Stomach (tissue), 9 donors: Measurements from ENCODE around the gene PRKRIP1. TPM values are rescaled to one million over a fixed set of nuclear protein-coding genes. Genes with fewer than 3 reads are reported as not detected.
"Not testable (repeated sequence)": the region's sequence is repeated elsewhere in the genome, so short reads cannot be mapped to it uniquely, and the experiment has no call there.

Experiments used
- DNase-seq, 2 donors: peaks; one replicate each; pipeline versions ENCODE4 v3.0.0 to v3.0.0-alpha.2; 2013 to 2019
- H3K27ac ChIP-seq, 5 donors: fragments of 200-600 bp in 4 of 5; sonication (generic) in 4 of 5; one replicate each; pipeline ENCODE4 v1.5.1; 2013 to 2019; ENCODE audit warnings: mild to moderate bottlenecking in 1 of 5, moderate library complexity in 1 of 5
- H3K27me3 ChIP-seq, 3 donors: fragments of 200-600 bp; sonication (generic); one replicate each; pipeline ENCODE4 v1.5.1; 2017 to 2019; ENCODE audit warnings: mixed run types in 1 of 3
- H3K36me3 ChIP-seq, 4 donors: fragments of 200-600 bp; sonication (generic); 1 replicate in 3 of 4; 2 replicates in 1 of 4; pipeline ENCODE4 v1.5.1; 2016 to 2019
- H3K4me1 ChIP-seq, 4 donors: fragments of 200-600 bp; sonication (generic); one replicate each; pipeline ENCODE4 v1.5.1; 2016 to 2019
- H3K4me3 ChIP-seq, 4 donors: fragments of 200-600 bp; sonication (generic) in 3 of 4; one replicate each; pipeline ENCODE4 v1.5.1; 2016 to 2019; ENCODE audit warnings: mild to moderate bottlenecking in 1 of 4
- H3K9me3 ChIP-seq, 4 donors: fragments of 200-600 bp; sonication (generic); one replicate each; pipeline ENCODE4 v1.5.1; 2016 to 2019
- EP300 ChIP-seq: sonication (generic); formaldehyde crosslinking; IDR thresholded peaks from one replicate; pipeline ENCODE4 v1.6.1; 2017; ENCODE audit warnings: antibody characterized with exemption
- POLR2A ChIP-seq, 4 donors: fragments of 450-650 bp; IDR thresholded peaks; one replicate each; pipeline ENCODE4 v1.6.1; 2016; ENCODE audit warnings: antibody characterized with exemption in 4 of 4, control low read depth in 2 of 4, mild to moderate bottlenecking in 1 of 4, moderate library complexity in 1 of 4
- POLR2AphosphoS5 ChIP-seq, 3 donors: sonication (generic); formaldehyde crosslinking; IDR thresholded peaks; one replicate each; pipeline ENCODE4 v1.6.1; 2016; ENCODE audit warnings: antibody characterized with exemption in 3 of 3
- WGBS, 5 donors: extraction: QIAGEN DNeasy Blood & Tissue Kit in 3 of 5; methylation state at CpG; one replicate each; pipeline versions ENCODE4 v1.1.5 to v1.1.7; 2013 to 2018; 5-methylcytosine and 5-hydroxymethylcytosine counted together
- intact Hi-C: fragments of 100-400 bp; cut with DNase I; formaldehyde crosslinking; loops from one replicate; pipeline ENCODE4 v1.15.1; 2023; ENCODE audit warnings: low total_unique reads
- polyA plus RNA-seq, 3 donors: library from polyadenylated mRNA; stranded (reverse); fragments of 200-250 nt; gene quantifications; one replicate each; pipeline ENCODE4 v1.2.3, GENCODE V29; 2013
- total RNA-seq, 5 donors: library from RNA; depleted of rRNA; stranded (reverse); fragments of >200 nt; gene quantifications; one replicate each; pipeline versions ENCODE4 v1.1.0 to v1.2.3, GENCODE V29; 2014 to 2016
- TF ChIP-seq, protein P1 (sequence below), 7 experiments: fragments of 450-650 bp in 4 of 7; fragments of 200-600 bp in 3 of 7; sonication (generic) in 3 of 7; IDR thresholded peaks; one replicate each; pipeline ENCODE4 v1.5.1; 2016 to 2019; ENCODE audit warnings: antibody characterized with exemption in 7 of 7, control low read depth in 2 of 7, mild to moderate bottlenecking in 1 of 7
- donor health status: healthy with polysubstance abuse.
- donor health status: Bipolar disorder and iron deficiency.
- donor health status: healthy.

The PRKRIP1 gene
- total and polyA plus RNA-seq, 8 donors, result 23.5 to 92.7 (median 30.0) TPM

DNA sequence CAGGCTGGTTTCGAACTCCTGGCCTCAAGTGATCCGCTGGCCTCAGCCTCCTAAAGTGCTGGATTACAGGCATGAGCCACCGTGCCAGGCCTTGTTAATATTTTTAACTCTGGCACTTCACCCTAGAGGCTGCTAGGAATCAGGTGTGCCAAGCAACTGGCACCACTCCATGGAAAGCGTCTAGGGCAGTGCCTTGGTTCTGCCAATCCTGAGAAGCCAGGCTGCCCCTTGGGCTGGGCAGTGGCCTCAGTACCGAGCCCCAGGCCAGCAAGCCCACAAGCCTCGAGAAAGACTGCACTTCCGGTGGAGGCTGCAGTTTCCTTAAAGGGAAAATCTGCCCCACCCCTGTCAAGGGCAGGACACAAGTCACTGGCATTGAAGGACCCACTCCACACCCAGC is 57.2 kb downstream of the PRKRIP1 start:
- 48 to 71% (median 58%) methylated on average over 7 of the region's 7 CpGs for WGBS, 5 donors
- H3K27ac ChIP-seq, result no peak overlapping the region
- peaks cover 16 to 40% (median 32%) of the 10 kb centered on the region in 4 donors for H3K36me3 ChIP-seq
- TF ChIP-seq EP300 (no peak), POLR2A (IDR thresholded peaks at IDR 0.05) (no peak), POLR2AphosphoS5 (IDR thresholded peaks at IDR 0.05) (no peak)
- TF ChIP-seq, protein P1, sequence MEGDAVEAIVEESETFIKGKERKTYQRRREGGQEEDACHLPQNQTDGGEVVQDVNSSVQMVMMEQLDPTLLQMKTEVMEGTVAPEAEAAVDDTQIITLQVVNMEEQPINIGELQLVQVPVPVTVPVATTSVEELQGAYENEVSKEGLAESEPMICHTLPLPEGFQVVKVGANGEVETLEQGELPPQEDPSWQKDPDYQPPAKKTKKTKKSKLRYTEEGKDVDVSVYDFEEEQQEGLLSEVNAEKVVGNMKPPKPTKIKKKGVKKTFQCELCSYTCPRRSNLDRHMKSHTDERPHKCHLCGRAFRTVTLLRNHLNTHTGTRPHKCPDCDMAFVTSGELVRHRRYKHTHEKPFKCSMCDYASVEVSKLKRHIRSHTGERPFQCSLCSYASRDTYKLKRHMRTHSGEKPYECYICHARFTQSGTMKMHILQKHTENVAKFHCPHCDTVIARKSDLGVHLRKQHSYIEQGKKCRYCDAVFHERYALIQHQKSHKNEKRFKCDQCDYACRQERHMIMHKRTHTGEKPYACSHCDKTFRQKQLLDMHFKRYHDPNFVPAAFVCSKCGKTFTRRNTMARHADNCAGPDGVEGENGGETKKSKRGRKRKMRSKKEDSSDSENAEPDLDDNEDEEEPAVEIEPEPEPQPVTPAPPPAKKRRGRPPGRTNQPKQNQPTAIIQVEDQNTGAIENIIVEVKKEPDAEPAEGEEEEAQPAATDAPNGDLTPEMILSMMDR (IDR thresholded peaks at IDR 0.05), result no peak
- peaks cover 0 to 5% (median 0%) of the 10 kb centered on the region in 4 donors for H3K4me1 ChIP-seq
- no peak for DNase-seq
- H3K27me3 ChIP-seq, result no peaks in the 10 kb centered on the region
- intact Hi-C loops, result no loop called here
- no peak overlapping the region for H3K4me3 ChIP-seq
- no peaks in the 10 kb centered on the region for H3K9me3 ChIP-seq

DNA sequence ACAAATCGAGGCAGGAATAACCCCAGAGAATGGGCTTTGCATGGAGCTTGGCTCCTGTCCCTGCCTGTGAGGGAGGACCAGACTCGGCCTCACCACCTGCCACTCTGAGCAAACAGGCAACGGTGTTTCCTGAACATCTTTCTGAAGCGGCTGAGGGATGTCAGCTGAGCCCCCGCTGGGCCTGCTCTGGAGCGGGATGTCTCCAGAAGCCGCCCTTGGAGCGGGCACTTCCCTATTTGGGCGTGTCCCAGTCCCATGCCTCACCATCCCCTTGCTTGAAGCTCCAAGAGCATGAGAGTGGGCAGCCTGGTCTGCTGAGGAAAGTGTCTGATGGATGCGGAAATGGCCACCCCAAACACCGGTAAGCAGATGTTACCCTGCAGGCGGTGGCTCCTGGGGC is 58.3 kb downstream of the PRKRIP1 start:
- Histone ChIP-seq H3K36me3 (peaks cover 24 to 47% (median 44%) of the 10 kb centered on the region in 4 donors), H3K4me3 (no peak overlapping the region), H3K9me3 (no peaks in the 10 kb centered on the region), H3K27ac (no peak overlapping the region), H3K4me1 (peaks cover 0 to 5% (median 0%) of the 10 kb centered on the region in 4 donors), H3K27me3 (no peaks in the 10 kb centered on the region)
- no peak for DNase-seq
- intact Hi-C loops, result no loop called here
- TF ChIP-seq POLR2AphosphoS5 (IDR thresholded peaks at IDR 0.05) (no peak), POLR2A (IDR thresholded peaks at IDR 0.05) (no peak), EP300 (no peak)
- TF ChIP-seq, protein P1 (IDR thresholded peaks at IDR 0.05), result no peak
- WGBS, 5 donors, result 63 to 78% (median 69%) methylated on average over 5 to 12 of the region's 12 CpGs

DNA sequence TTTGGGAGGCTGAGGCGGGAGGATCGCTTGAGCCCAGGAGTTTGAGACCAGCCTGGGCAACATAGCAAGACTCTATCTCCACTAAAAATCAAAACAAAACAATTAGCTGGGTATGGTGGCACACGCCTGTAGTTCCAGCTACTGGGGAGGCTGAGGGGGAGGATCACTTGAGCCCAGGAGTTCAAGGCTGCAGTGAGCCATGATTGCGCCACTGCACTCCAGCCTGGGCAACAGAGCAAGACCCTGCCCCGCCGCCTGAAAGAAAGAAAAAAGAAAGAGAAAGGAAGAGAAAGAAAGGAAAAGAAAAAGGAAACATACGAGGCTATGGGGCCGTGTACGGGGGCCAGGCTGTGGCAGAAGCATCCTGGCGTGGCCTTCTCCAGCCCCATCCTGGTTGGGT is 58.8 kb downstream of the PRKRIP1 start:
- DNase-seq, H3K27ac ChIP-seq, H3K4me3 ChIP-seq, H3K9me3 ChIP-seq, intact Hi-C loops, H3K27me3 ChIP-seq, H3K4me1 ChIP-seq: not testable (repeated sequence)
- peaks cover 26 to 50% (median 46%) of the 10 kb centered on the region in 4 donors for H3K36me3 ChIP-seq
- WGBS, 5 donors, result 88 to 95% (median 92%) methylated on average over 10 of the region's 10 CpGs

DNA sequence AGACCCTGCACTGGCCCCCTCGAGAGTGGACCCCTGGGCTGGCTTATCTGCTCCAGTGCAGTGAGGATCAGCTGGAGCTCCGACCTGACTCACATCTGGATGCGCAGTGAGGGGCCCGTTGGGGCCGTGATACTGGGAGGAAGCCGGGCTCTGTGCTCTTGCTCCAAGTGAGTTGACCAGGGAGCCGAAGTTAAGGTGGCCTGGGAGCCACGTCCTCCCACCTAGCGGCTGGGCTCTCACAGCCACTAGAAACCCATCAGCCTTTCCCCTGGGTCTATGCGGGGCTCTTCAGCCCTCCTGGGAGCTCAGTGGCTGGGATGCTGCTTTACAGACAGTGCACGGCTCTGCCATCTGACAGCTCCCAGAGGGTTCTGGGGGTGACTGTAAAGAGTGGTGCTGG is 59.4 kb downstream of the PRKRIP1 start:
- H3K27me3 ChIP-seq, result no peaks in the 10 kb centered on the region
- TF ChIP-seq POLR2A (IDR thresholded peaks at IDR 0.05) (no peak), EP300 (no peak), POLR2AphosphoS5 (IDR thresholded peaks at IDR 0.05) (no peak)
- TF ChIP-seq, protein P1 (IDR thresholded peaks at IDR 0.05), result no peak
- intact Hi-C loops, result no loop called here
- WGBS, 5 donors, result 86 to 91% (median 88%) methylated on average over 6 to 11 of the region's 11 CpGs
- H3K4me3 ChIP-seq, result no peak overlapping the region
- peaks cover 0 to 5% (median under 1%) of the 10 kb centered on the region in 4 donors for H3K4me1 ChIP-seq
- no peaks in the 10 kb centered on the region for H3K9me3 ChIP-seq
- H3K27ac ChIP-seq, result no peak overlapping the region
- H3K36me3 ChIP-seq, result peaks cover 26 to 50% (median 46%) of the 10 kb centered on the region in 4 donors
- DNase-seq, result no peak

DNA sequence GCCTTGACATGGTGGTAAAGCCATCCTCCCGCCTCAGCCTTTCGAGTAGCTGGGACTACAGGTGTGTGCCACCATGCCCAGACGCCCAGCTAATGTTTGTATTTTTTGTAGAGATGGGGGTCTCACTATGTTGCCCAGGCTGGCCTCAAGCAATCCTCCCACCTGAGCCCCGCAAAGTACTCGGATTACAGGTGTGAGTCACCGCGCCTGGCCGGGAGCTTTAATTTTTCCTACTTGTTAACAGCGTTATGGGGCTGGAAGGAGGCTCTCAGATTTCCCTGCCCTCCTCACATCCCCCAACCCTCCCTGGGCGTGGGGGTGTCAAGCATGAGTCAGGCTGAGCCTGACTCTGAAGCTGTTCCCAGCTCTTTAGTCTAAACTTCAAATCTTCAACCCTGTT is 60.2 kb downstream of the PRKRIP1 start:
- Histone ChIP-seq H3K9me3 (no peaks in the 10 kb centered on the region), H3K27me3 (no peaks in the 10 kb centered on the region), H3K27ac (no peak overlapping the region), H3K4me1 (peaks cover 0 to 5% (median 2%) of the 10 kb centered on the region in 4 donors), H3K36me3 (peaks cover 26 to 50% (median 46%) of the 10 kb centered on the region in 4 donors), H3K4me3 (no peak overlapping the region)
- 85 to 94% (median 86%) methylated on average over 10 of the region's 10 CpGs for WGBS, 5 donors
- DNase-seq, result no peak
- TF ChIP-seq, protein P1 (IDR thresholded peaks at IDR 0.05), result no peak
- no peak for TF ChIP-seq EP300
- no peak for TF ChIP-seq POLR2A (IDR thresholded peaks at IDR 0.05)
- TF ChIP-seq POLR2AphosphoS5 (IDR thresholded peaks at IDR 0.05), result no peak
- intact Hi-C loops, result no loop called here
